HG03432 (cell line): ENCODE data around the gene ACOT7.
"Not testable (repeated sequence)": the region's sequence is repeated elsewhere in the genome, so short reads cannot be mapped to it uniquely, and the experiment has no call there.

Experiments used
- ATAC-seq: cut with Tn5 transposase; IDR thresholded peaks from one replicate; pipeline ENCODE4 v1.9.1; 2021; ENCODE audit warnings: mild to moderate bottlenecking, moderate library complexity; ENCODE audit not compliant: unreplicated experiment

ACOT7 gene

GRCh38 chr1:6365047-6365446 lies 28.5 kb downstream of the ACOT7 start:
- ATAC-seq: no peak

GRCh38 chr1:6363085-6363884 lies 30.3 kb downstream of the ACOT7 start:
- ATAC-seq: not testable (repeated sequence)

GRCh38 chr1:6361124-6361775 lies 32.3 kb downstream of the ACOT7 start:
- no peak for ATAC-seq

GRCh38 chr1:6360517-6361070 lies 33.0 kb downstream of the ACOT7 start:
- ATAC-seq: no peak

GRCh38 chr1:6360117-6360496 lies 33.5 kb downstream of the ACOT7 start:
- ATAC-seq: peak; percentile 35

- peak; percentile 88 for ATAC-seq
Measured at GRCh38 chr1:6359216-6360116, 34.1 kb downstream of the ACOT7 start.

- no peak for ATAC-seq
Measured at GRCh38 chr1:6358757-6359201, 34.8 kb downstream of the ACOT7 start.

- ATAC-seq: no peak
Measured at GRCh38 chr1:6358144-6358624, 35.4 kb downstream of the ACOT7 start.

- no peak for ATAC-seq
Measured at GRCh38 chr1:6357243-6357936, 36.2 kb downstream of the ACOT7 start.

GRCh38 chr1:6355621-6356020 lies 37.9 kb downstream of the ACOT7 start:
- ATAC-seq: no peak

- no peak for ATAC-seq
Measured at GRCh38 chr1:6354659-6355317, 38.8 kb downstream of the ACOT7 start.

- no peak for ATAC-seq
Measured at GRCh38 chr1:6353955-6354658, 39.5 kb downstream of the ACOT7 start.

GRCh38 chr1:6353619-6353954 lies 40.0 kb downstream of the ACOT7 start:
- ATAC-seq: no peak

- ATAC-seq: no peak
Measured at GRCh38 chr1:6352138-6352563, 41.4 kb downstream of the ACOT7 start.

- ATAC-seq: no peak
Measured at GRCh38 chr1:6351480-6352137, 42.0 kb downstream of the ACOT7 start.

- ATAC-seq: no peak
Measured at GRCh38 chr1:6350416-6351088, 43.0 kb downstream of the ACOT7 start.

- ATAC-seq: no peak
Measured at GRCh38 chr1:6349254-6349943, 44.2 kb downstream of the ACOT7 start.
